NCI-H128 (cell line): ENCODE results near the gene PIEZO2.

Source experiments
- DNase-seq: peaks from one replicate; lab custom pipeline; 2025; ENCODE audit not compliant: unreplicated experiment; lab: John Stamatoyannopoulos, UW

PIEZO2 gene

DNA sequence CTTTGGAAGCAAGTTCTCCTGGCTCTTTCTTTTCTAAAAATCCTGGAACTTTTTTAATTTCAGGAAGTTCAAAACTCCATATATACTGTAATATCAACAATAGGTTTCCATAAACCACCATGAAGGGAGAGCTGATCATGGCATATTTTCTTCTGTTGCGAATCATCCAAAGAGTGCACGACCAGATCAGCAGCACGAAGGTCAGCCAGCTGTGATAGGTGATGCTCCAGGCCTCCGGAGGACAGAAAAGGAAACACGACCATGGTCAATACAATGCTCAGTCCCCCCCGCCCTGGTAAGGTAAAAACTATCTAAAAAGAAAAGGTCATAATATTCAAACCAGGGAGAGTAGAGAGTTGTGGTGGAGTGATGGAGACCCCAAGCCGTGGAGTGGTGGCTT, 354.6 kb downstream of the PIEZO2 start:
- DNase-seq, result no peak

DNA sequence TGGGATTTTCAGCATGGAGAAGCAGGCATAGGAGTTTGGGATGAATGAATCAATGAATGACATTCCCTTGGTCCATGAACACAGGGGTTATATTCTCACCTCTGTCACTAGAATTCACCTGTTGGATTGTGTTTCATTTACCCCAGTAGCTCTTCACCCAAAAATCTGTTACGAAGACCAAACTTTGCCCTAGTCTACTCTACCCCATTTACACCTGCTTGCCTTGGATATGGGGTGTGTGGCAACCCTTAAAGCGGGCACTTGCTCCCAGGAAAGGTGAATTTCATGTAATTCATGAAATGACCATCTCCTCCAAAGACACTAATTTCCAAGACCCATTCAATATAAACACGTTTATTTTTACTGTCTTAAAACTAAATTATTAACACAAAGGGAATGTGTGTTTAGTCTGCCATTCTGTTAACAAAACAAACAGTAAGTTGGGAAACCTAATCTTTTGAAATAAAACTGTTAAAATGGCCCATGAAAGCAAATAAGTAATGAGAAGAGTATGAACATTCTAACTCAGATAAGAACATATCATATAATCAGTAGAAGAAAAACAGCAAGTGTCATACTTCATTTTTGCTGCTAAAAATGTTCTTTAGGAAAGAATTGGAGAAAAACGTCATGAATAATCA, 355.5 kb downstream of the PIEZO2 start:
- DNase-seq, result no peak

DNA sequence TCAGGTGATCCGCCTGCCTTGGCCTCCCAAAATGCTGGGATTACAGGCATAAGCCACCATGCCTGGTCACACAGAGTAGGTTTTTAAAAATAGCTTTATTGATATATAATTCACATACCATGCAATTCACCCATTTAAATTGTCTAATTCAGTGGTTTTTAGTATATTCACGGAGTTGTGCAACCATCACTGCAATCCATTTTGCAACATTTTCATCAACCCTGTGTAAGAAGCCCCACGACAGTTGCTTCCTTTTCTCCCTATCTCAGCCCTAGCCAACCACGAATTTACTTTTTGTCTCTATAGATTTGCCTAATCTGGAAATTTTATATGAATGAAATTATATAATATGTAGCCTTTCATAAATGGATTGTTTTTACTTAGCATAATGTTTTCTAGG, 357.2 kb downstream of the PIEZO2 start:
- DNase-seq, result no peak

DNA sequence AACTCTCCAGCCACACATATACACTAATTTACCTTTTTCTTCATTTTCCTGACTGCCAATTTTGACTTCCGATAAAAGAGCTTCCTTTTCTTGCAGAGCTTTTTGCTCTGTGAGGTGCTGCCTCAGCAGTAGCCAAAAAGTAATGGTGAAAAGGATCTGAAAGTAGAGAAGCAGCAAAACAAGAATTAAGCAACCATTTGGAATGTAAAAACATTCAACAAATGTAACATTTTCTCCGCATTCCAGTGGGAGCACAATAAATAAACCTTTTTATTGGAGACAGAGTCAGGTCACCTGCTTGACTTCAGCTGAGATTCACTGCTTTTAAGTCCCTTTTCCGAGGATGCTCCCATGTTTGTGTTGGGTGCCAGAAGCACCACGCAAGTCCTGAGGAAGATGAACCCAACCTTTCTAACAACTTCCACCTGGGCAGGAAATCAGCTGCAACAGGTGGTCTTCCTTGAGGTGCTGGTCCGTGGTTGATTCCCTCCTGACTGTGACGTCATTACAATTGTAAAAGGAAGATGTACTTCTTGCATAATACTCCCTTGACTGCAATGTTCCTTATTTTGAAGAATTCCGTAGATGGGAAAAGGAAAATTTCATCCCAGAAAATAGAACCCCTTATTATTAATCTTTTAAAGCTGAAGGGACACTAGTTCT, 358.1 kb downstream of the PIEZO2 start:
- DNase-seq, result no peak

DNA sequence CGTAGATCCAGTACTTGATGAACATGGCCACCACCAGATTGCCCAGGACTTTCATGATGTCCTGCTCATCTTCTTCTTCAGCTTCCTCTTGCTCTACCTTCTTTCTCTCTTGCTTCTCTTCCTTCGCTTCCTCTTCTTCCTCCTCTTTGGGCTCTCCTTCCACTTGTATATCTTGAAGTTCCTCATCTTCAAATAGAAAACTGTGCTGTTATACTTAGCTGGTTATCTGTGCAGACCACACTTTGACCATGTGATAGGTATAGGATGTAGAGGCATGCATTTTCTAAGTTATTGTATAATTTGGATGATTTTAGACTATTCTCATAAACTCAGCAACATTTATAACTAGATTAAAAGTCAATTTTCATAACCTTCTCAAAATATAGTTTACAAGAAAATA, 360.2 kb downstream of the PIEZO2 start:
- DNase-seq, result no peak

DNA sequence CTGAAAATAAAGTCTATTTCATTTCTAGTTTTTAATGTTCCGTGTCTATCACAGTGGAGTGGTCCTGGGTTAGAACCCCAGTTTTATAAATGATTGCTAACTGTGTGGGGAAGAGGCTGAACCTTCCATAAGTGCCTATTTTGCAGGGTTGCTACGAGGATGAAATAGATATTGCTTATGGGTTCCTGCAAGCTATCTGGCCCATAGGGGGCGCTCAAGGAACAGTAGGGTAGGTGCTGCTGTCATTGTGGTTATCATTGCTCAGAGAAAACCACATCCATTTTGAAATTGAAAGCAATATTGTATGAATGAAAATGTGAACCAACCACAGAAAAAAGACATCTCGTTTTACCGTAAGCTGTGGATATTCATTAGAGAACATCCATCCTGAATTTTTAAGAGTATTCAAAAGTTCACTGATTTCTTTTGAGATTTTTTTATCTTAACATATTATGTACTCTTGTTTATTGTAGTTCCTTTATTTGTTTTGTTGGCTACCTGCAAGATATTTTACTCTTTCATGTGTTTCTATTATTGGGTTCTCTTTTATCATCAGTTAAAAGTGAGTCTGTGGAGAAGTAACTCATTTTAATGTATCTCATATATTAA, 362.0 kb downstream of the PIEZO2 start:
- peak; percentile 63 for DNase-seq

DNA sequence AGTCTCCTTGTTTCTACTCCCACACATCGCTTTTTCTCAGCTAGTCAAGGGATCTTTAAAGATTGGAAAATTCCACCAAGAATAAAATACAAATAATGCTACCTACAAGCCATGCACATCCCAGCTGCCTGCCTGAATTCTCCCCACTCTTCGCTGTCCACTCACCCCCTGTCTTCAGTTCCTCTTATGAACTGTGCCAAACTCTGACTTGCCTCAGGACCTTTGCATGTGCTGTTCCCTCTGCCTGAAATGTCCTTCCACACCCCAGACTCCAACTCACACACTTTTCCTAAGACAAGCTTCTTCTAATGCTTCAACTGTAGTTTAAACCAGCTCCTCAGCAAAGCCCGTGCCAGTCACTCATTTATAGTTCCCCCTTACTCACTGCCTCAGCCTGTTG, 363.6 kb downstream of the PIEZO2 start:
- DNase-seq, result no peak

DNA sequence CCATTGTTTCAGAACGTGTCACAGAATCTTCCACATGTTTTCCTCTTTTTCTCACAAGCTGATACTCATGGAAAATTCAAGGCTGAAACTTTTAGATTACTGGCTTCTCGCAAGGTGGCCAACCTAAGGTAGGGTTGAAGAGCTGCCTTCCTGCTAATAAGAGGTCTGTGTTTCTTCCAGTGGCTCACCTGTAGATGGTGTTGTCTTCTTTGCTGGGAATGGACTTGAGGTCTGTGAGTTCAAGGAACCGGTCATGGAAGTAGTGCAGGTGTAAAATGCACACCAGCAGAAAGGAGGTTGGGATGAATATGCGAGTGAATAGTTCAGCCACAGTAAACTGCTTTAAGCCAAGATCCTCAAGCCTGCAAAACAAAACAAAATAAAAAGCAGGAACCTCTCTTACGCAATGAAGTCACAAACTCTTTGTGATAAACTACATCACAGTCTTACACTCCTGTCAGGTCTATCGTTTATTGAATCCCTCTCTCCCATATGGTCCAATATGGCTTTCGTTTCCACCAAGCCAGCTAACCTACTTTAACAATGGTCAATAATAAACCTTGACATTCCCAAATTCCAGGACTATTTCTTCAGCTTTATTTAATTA, 364.7 kb downstream of the PIEZO2 start:
- no peak for DNase-seq

DNA sequence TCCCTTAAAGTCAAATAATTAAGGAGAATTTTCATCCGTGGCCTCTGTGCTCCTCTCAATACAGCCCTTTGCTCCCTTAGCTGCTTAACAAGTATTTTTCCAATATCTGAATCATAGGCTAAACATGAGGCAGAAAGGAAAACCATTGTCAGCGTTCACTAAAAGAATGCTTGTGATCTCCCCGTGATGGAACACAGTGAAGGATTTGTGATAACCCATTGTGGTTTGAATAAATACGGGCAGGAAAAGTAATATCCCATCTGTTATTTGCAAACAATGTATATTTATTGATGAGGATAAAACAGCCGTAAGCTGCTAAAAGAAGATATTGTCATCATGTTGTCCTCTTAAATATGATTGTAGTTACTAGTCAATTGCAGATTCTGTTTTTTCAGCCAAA, 365.4 kb downstream of the PIEZO2 start:
- no peak for DNase-seq

DNA sequence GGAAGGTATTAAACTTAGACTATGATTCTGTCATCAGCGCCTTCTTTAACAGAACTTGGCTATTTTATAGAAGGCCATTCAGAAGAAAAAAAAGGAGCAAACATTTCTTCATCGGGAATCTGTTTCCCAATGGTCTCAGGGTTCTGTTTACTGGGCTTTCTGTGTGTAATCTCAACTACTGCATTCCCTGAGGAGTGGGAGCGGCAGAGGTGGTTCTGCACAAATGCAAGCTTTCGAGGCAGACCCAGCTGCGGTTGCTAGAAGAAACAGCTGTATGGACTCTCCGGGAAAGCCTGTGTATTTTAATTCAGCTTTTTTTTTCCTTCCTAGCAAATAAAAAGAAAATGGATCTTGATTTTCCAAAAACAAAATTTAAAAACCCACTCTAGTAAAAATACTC, 372.9 kb downstream of the PIEZO2 start:
- DNase-seq, result no peak

DNA sequence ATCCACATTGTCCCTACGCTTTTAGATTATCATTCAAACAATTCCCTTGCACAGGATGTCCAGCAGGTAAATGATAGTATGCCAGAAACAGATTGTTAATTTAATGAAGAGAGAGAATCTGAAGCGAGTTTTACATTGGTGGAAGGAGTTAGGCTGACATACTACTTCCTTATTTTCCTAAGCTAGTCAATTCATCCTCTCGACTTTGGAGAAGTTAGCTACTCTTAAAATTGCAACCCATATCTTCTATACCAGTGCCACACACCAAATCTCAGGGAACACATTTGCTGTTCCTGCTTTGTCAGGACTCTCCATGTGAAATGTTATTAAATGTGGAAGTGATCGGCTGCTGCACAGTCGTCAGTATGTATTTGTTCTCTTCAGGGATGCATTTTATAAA, 374.3 kb downstream of the PIEZO2 start:
- no peak for DNase-seq

DNA sequence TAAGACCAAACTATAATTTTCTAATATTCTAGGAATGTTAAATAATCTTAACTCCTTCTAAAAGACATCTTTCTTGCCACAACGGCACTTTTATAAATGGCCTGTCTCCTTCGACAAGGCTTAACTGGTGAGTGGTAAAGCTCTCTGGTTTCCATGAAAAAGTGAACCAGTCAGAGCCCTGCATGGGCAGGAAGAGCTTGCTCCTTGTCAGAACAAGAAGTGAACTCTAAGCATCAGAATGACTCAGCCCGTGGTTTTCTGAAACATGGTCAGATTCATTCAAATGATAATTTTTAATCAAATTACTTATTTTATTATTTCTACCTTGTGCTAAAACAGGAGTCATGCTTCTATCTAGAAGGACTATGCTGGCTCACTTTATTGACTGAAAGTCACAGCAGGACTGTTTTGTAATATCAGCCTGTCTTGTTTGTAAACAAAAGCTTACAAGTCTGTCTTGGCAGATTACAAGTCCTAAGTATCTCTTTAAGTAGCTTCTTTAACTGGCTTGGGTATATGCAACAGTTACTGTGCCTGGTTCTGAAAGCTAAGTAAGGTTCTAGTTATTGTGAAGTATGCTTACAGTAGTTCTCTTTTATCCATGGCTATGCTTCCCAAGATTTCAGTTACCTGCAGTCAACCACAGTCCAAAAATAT, 378.2 kb downstream of the PIEZO2 start:
- DNase-seq, result no peak

DNA sequence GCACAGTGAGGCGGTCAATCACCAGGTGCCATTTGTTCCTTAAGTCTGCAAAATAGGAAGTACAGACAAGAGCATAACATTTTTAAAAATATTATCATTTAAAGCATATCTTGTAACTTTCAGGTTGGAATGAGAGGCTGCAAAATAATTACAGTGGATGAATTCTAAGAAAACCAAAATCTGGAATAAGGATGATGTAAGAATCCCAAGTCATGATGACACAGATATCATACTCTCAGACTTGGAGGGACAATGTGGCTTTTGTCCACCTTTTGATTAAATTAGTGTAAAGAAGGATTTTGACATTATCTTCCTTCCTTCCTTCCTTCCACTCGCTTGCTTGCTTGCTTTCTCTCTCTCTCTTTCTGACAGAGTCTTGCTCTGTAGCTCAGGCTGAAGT, 379.1 kb downstream of the PIEZO2 start:
- no peak for DNase-seq

DNA sequence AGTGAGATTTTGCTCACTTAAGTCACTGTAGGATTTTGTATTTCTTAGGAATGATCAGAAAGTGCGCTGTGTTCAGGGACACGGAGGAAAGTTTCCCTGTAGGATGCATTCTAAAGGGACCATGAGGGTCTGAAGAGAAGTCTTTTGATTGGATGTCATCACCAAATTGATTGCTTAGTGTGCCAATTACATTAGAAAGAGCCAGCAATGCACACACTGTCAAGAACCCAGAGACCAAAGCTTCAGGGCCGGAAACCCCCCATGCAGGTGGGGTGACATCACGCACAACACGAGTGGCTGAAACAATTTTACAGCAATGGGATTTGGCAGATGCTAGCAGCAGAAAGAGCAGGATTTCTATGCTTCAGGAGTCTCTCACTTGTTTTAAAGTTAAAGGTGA, 381.1 kb downstream of the PIEZO2 start:
- no peak for DNase-seq

DNA sequence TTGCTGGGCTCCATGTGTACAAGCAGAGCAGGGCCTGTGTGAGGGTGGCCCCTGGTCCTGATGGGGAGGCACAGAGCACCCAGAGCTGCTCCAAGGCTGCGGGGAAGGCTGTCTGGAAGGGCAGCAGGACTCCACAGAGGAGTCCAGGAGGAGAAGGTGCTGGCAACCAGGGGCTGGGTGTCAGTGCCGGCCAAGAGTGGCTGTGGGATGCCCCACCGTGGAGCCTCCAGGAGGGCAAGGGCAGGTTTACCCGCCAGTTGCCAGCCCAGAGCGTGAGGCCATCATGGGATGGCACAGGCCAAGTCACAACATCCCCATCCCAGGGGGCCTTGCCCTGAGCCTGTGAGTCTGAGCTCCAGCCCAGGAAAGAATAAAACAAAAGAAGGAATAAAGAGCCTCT, 381.7 kb downstream of the PIEZO2 start:
- no peak for DNase-seq

DNA sequence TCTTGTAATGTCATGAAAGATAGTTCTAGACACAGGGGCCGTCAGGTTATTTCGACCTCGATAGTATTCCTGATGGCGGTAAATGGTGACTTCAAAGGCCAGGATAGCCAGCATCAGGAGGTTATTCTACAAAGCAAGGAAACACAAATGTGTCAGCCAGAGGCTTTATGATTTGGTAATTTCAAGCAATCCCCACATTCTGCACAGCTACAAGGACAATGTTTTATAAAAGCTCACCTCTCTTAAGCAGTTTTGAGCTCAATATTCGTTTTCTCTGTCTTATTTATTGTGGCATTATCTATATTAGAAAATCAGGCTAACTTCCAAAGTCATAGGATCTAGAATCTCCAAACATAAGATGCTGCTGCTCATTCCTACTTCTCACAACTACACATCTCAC, 388.4 kb downstream of the PIEZO2 start:
- no peak for DNase-seq

DNA sequence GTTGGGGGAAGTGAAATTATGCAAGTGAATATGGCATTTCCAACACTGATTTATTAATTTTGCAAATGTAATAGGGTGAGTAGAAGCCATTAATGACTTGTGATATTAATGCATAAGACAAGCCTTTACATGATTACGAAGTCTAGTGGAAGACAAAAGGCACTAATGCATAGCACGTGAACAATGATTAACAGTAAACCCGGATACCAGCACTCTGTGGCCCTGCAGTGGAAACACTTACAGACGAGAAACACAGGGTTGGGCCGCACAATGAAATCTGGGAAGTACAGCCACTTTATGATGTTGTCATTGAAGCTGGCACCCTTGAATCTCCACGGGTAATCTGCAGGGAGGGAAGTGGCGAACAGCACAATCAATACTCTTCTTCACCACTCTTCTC, 390.1 kb downstream of the PIEZO2 start:
- DNase-seq, result no peak

DNA sequence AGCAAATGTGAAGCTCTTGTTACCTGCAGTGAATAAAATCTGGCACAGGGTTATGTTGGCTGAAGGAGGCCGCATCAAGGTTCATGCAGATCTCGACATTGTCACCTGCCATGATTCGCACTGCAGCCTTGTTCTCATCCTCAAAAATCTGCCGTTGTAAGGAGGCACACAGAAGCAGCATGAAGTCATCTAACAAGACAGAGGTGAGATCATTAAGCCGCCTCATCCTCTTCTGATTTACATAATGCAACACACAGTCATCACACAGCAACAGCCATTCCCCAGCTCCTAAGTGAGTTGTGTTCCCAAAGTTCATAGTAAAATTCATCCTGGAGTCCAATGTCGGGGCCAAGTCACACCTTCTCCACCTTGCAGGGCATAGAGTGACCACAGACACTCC, 391.4 kb downstream of the PIEZO2 start:
- no peak for DNase-seq

DNA sequence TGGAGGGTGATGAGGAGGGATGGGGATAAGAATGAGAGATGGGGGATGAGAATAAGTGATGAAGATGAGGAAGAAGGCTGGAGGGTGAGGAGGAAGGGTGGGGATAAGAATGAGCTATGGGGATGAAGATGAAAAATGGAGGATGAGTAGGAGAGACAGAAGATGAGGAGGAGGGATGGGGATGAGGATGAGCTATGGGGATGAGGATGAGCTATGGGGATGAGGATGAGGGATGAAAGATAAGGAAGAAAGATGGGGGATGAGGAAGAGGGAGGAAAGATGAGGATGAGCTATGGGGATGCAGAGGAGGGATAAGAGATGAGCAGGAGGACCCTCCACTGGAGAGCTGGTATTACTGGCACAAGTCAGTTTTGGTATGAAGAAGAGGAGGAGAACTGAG, 392.0 kb downstream of the PIEZO2 start:
- DNase-seq, result no peak

DNA sequence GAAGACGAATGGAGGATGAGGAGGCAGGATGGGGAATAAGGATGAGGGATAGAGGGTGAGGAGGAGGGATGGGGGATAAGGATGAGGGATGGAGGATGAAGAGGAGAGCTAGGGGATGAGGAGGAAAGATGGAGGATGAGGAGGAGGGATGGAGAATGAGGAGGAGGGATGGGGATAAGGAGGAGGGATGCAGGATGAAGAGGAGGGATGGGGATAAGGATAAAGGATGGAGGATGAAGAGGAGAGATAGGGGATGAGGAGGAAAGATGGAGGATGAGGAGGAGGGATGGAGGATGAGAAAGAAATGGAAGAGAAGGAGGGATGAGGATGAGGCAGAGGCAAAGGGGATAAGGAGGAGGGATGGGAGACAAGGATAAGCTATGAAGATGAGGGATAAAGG, 393.5 kb downstream of the PIEZO2 start:
- no peak for DNase-seq

DNA sequence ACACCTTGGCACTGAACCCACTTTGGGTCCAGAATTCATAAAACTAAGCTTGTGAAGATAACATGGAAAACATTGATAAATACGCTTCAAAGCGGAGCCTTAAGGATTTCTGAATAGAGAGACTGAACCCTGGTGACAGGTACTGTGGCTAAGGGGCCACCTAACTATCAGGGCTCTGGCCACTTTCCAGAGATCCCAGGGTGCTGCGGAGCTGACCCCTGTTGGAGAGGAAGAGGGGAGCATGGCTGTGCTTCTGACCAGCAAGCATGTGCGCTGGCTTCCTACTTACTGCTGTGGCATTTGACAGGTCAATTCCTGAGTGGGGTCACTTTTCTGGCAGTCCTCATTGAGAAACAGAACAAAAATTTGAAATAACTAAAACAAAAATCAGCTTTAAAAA, 395.2 kb downstream of the PIEZO2 start:
- DNase-seq, result no peak

DNA sequence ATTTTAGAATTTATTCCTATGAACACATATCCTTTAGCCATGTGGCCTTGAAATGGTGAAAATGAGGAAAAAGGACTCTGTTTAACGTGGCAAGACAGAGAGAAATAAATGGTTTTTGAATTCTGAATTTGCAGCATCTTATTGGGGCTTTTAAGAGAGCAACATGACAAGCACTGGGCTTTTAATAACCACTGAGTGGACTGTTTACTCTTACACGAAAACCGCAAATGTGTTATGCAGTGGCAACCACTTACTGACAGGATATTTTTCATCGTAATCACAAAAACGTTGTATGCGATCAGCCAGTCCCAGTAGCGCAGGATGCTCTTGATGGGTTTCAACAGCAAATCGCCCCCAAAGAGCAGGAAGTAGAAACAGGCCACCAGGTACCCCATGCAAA, 397.0 kb downstream of the PIEZO2 start:
- DNase-seq, result no peak
